ENCODE measurements around the gene BCLAF1.
"Not testable (repeated sequence)": the region's sequence is repeated elsewhere in the genome, so short reads cannot be mapped to it uniquely, and the experiment has no call there.

BCLAF1 gene

DNA sequence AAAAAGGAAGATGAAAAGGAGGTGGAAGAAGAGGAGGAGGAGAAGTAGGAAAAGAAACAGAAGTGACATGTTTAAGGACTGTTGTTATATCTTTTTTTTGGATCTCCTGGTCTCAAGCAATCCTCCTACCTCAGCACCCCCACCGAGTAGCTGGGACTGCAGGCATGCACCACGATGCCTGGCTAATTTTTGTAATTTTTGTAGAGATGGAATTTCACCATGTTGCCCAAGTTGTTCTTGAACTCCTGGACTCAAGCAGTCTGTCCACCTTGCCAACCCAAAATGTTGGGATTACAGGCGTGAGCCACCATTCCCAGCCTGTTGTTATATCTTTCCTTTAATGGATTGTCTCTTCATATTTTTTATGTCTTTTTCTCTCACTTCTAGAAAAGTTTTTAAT lies 19.5 kb upstream of the BCLAF1 start:
- H3K4me1 ChIP-seq (ENCODE audit: control insufficient read depth, insufficient read depth, low read length), result no peaks in the 10 kb centered on the region
- 76 to 89% methylated on average over 3 of the region's 3 CpGs for WGBS, 2 experiments
- no peak overlapping the region for H3K4me3 ChIP-seq (ENCODE audit: insufficient read depth, low read depth, low read length)
- no peak overlapping the region for H3K27ac ChIP-seq (ENCODE audit: insufficient read depth, low read depth, low read length, poor library complexity, severe bottlenecking)
- H3K27me3 ChIP-seq (ENCODE audit: control insufficient read depth, insufficient read depth, low read length, poor library complexity, severe bottlenecking), result no peaks in the 10 kb centered on the region
- no peaks in the 10 kb centered on the region for H3K9me3 ChIP-seq (ENCODE audit: control insufficient read depth, low read length)
- H3K36me3 ChIP-seq (ENCODE audit: control insufficient read depth, insufficient read depth, low read length), result no peaks in the 10 kb centered on the region

DNA sequence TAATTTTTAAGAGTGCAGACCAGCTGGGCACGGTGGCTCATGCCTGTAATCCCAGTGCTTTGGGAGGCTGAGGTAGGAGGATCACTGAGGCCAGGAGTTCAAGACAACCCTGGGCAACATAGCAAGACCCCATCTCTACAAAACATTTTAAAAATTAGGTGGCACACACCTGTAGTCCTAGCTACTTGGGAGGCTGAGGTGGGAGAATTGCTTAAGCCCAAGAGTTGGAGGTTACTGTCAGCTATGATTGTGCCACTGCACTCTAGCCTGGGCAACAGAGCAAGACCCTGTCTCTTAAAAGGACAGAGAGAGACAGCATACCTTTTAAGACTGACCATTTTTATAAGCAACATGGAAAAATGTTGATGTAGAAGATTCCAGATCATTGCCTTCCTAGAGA lies 18.8 kb upstream of the BCLAF1 start:
- 89 to 100% methylated on average over 1 of the region's 1 CpG for WGBS, 2 experiments

DNA sequence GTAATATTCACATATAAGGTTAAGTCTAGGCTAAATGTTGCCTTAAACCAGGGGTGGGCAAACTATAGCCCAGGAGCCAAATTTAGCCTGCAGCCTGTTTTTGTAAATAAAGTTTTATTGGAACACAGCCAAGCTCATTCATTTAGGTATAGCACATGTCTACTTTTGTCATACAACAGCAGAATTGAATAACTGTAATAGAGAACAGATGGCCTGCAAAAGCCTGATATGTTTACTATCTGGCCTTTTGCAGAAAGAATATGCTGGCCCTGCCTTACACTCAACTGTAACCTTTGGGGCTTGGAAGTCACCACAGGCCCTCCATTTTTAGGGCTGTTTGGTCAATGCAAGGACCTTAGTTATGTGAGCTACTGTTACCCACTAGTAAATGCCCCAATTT lies 17.7 kb upstream of the BCLAF1 start:
- Histone ChIP-seq H3K27ac (ENCODE audit: insufficient read depth, low read depth, low read length, poor library complexity, severe bottlenecking) (no peak overlapping the region), H3K36me3 (ENCODE audit: control insufficient read depth, insufficient read depth, low read length) (no peaks in the 10 kb centered on the region), H3K27me3 (ENCODE audit: control insufficient read depth, insufficient read depth, low read length, poor library complexity, severe bottlenecking) (no peaks in the 10 kb centered on the region), H3K9me3 (ENCODE audit: control insufficient read depth, low read length) (no peaks in the 10 kb centered on the region), H3K4me1 (ENCODE audit: control insufficient read depth, insufficient read depth, low read length) (no peaks in the 10 kb centered on the region), H3K4me3 (ENCODE audit: insufficient read depth, low read depth, low read length) (no peak overlapping the region)

More for the DNA sequence above, 18.8 kb upstream of the BCLAF1 start:
- not testable (repeated sequence) for H3K27ac ChIP-seq (ENCODE audit: insufficient read depth, low read depth, low read length, poor library complexity, severe bottlenecking); H3K4me3 ChIP-seq (ENCODE audit: insufficient read depth, low read depth, low read length); H3K27me3 ChIP-seq (ENCODE audit: control insufficient read depth, insufficient read depth, low read length, poor library complexity, severe bottlenecking); H3K36me3 ChIP-seq (ENCODE audit: control insufficient read depth, insufficient read depth, low read length); H3K4me1 ChIP-seq (ENCODE audit: control insufficient read depth, insufficient read depth, low read length); H3K9me3 ChIP-seq (ENCODE audit: control insufficient read depth, low read length)

DNA sequence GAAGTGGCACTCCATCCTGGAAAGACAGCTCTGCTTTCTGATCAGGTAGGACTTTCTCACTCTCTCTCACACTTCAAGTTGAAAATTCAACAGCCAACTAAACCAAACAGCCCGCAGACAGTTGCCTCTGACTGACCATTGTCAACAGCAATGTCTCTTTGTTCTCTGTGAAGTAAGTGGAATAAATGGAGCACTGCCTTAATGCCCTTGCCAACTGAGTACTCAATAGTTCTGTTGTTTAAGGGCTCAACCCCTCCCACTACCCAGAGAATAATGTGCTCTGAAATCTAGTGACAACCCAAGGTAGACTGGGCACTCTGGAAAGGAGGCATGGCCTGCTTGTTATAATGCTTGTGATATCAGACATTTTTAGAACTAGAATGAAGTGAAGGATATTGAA lies 16.8 kb upstream of the BCLAF1 start:
- 94 to 100% methylated on average over 1 of the region's 1 CpG for WGBS, 2 experiments
- no peaks in the 10 kb centered on the region for H3K27me3 ChIP-seq (ENCODE audit: control insufficient read depth, insufficient read depth, low read length, poor library complexity, severe bottlenecking)
- no peak overlapping the region for H3K27ac ChIP-seq (ENCODE audit: insufficient read depth, low read depth, low read length, poor library complexity, severe bottlenecking)
- H3K9me3 ChIP-seq (ENCODE audit: control insufficient read depth, low read length), result no peaks in the 10 kb centered on the region
- H3K4me1 ChIP-seq (ENCODE audit: control insufficient read depth, insufficient read depth, low read length), result no peaks in the 10 kb centered on the region
- H3K4me3 ChIP-seq (ENCODE audit: insufficient read depth, low read depth, low read length), result no peak overlapping the region
- no peaks in the 10 kb centered on the region for H3K36me3 ChIP-seq (ENCODE audit: control insufficient read depth, insufficient read depth, low read length)

DNA sequence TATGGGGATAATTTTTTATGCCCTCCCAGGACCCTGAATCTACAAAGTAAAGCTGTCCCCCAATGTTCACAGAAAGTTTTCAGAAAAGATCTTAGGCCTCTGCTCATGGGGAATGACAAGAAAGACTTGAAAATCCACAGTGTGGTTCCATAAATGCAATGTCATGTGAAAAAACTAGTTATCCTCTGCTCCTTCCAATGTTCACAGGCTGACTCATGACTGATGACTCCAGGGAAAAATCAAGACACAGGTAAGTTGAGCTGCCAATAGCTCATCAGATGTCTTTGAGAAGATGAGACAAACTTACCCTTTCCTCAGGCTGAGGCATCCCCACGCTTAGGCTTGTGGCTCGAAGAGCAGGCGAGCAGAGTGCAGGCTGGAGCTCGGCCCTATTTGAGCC lies 14.8 kb upstream of the BCLAF1 start:
- H3K27me3 ChIP-seq (ENCODE audit: control insufficient read depth, insufficient read depth, low read length, poor library complexity, severe bottlenecking), result no peaks in the 10 kb centered on the region
- WGBS, 2 experiments, result 90 to 92% methylated on average over 4 of the region's 4 CpGs
- H3K27ac ChIP-seq (ENCODE audit: insufficient read depth, low read depth, low read length, poor library complexity, severe bottlenecking), result no peak overlapping the region
- H3K4me1 ChIP-seq (ENCODE audit: control insufficient read depth, insufficient read depth, low read length), result no peaks in the 10 kb centered on the region
- H3K9me3 ChIP-seq (ENCODE audit: control insufficient read depth, low read length), result no peaks in the 10 kb centered on the region
- H3K36me3 ChIP-seq (ENCODE audit: control insufficient read depth, insufficient read depth, low read length), result no peaks in the 10 kb centered on the region
- no peak overlapping the region for H3K4me3 ChIP-seq (ENCODE audit: insufficient read depth, low read depth, low read length)

DNA sequence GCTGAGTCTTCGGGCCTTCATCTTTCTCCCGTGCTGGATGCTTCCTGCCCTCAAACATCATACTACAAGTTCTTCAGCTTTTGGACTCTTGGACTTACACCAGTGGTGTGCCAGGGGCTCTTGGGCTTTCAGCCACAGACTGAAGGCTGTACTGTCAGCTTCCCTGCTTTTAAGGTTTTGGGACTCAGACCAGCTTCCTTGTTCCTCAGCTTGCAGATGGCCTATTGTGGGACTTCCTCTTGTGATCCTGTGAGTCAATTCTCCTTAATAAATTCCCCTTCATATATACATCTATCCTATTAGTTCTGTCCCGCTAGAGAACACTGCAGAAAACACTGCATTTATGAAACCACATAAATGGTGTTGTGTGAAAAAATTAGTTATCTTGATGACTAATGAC lies 13.9 kb upstream of the BCLAF1 start:
- Histone ChIP-seq H3K36me3 (ENCODE audit: control insufficient read depth, insufficient read depth, low read length) (no peaks in the 10 kb centered on the region), H3K4me1 (ENCODE audit: control insufficient read depth, insufficient read depth, low read length) (no peaks in the 10 kb centered on the region), H3K4me3 (ENCODE audit: insufficient read depth, low read depth, low read length) (no peak overlapping the region), H3K27ac (ENCODE audit: insufficient read depth, low read depth, low read length, poor library complexity, severe bottlenecking) (no peak overlapping the region), H3K9me3 (ENCODE audit: control insufficient read depth, low read length) (no peaks in the 10 kb centered on the region), H3K27me3 (ENCODE audit: control insufficient read depth, insufficient read depth, low read length, poor library complexity, severe bottlenecking) (no peaks in the 10 kb centered on the region)
- WGBS, 2 experiments, result 90 to 91% methylated on average over 2 of the region's 3 CpGs

DNA sequence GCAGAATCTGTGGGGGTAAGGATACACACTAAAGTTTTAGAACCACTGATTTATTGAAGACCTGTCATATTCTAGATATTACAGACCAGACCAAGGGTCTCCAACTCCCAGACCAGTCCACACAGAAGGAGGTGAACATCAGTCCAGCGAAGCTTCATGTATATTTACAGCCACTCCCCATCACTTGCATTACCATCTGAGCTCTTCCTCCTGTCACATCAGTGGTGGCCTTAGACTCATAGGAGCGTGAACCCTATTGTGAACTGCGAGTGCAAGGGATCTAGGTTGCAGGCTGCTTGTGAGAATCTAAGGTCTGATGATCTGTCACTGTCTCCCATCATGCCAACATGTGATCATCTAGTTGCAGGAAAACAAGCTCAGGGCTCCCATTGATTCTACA lies 5.0 kb upstream of the BCLAF1 start:
- WGBS, 2 experiments, result 89 to 93% methylated on average over 3 of the region's 3 CpGs
- peaks cover 7% of the 10 kb centered on the region for H3K4me1 ChIP-seq (ENCODE audit: control insufficient read depth, insufficient read depth, low read length)
- no peaks in the 10 kb centered on the region for H3K27me3 ChIP-seq (ENCODE audit: control insufficient read depth, insufficient read depth, low read length, poor library complexity, severe bottlenecking)
- no peaks in the 10 kb centered on the region for H3K9me3 ChIP-seq (ENCODE audit: control insufficient read depth, low read length)
- no peak overlapping the region for H3K27ac ChIP-seq (ENCODE audit: insufficient read depth, low read depth, low read length, poor library complexity, severe bottlenecking)
- H3K36me3 ChIP-seq (ENCODE audit: control insufficient read depth, insufficient read depth, low read length), result no peaks in the 10 kb centered on the region
- no peak overlapping the region for H3K4me3 ChIP-seq (ENCODE audit: insufficient read depth, low read depth, low read length)

DNA sequence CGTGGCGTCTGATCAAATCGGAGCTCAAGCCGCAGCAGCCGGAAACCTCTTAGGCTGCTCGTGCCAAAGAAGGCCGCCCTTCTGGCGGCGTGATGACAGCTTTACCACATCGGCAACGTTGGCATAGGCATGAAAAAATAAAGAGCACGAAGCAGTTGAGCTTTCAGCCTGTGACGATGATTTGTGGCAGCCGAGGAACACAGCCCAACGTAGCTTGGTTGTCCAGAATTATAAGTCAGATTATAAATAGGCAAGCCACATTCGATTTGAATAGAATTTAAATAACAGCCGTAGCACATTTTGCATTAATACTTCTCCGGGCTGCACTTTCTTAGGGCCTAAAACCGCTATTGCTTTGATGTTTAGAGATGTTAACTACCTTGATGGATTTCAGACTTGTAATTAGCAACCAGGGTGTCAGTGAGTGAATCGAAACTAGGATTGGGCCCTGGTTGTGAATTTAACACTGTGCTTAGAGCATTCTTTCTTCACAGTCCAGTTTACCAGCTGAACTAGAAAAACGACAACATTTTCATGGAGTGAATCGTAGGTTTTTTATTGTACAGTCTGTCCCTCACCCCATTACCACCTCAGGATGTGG lies 864 bp upstream of the BCLAF1 start:
- no peaks in the 10 kb centered on the region for H3K36me3 ChIP-seq (ENCODE audit: control insufficient read depth, insufficient read depth, low read length)
- H3K9me3 ChIP-seq (ENCODE audit: control insufficient read depth, low read length), result no peaks in the 10 kb centered on the region
- 18 to 19% methylated on average over 22 of the region's 22 CpGs for whole genome bisulfite sequencing, 2 experiments
- H3K4me3 ChIP-seq (ENCODE audit: insufficient read depth, low read depth, low read length), result peak overlapping the region; percentile 93
- peaks cover 7% of the 10 kb centered on the region for H3K4me1 ChIP-seq (ENCODE audit: control insufficient read depth, insufficient read depth, low read length)
- no peaks in the 10 kb centered on the region for H3K27me3 ChIP-seq (ENCODE audit: control insufficient read depth, insufficient read depth, low read length, poor library complexity, severe bottlenecking)
- H3K27ac ChIP-seq (ENCODE audit: insufficient read depth, low read depth, low read length, poor library complexity, severe bottlenecking), result peak overlapping the region; percentile 86

DNA sequence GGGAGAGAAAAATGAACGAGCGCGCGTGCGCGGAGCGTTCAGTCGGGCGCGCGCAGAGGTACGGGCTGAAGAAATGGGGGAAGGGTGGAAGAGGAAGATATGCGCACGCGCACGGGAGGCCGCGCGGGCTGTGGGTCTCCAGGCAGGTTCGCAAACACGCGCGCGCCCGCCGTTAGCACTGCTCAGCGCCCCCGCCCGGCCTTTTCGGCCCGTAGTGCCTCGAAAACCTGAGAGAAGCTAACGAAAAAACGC lies 393 bp downstream of the BCLAF1 start:
- Histone ChIP-seq H3K9me3 (ENCODE audit: control insufficient read depth, low read length) (no peaks in the 10 kb centered on the region), H3K4me3 (ENCODE audit: insufficient read depth, low read depth, low read length) (peak overlapping the region; percentile 93), H3K27ac (ENCODE audit: insufficient read depth, low read depth, low read length, poor library complexity, severe bottlenecking) (peak overlapping the region; percentile 99), H3K27me3 (ENCODE audit: control insufficient read depth, insufficient read depth, low read length, poor library complexity, severe bottlenecking) (no peaks in the 10 kb centered on the region), H3K4me1 (ENCODE audit: control insufficient read depth, insufficient read depth, low read length) (peaks cover 12% of the 10 kb centered on the region), H3K36me3 (ENCODE audit: control insufficient read depth, insufficient read depth, low read length) (no peaks in the 10 kb centered on the region)
- 0% methylated on average over 34 of the region's 34 CpGs for WGBS, 2 experiments

DNA sequence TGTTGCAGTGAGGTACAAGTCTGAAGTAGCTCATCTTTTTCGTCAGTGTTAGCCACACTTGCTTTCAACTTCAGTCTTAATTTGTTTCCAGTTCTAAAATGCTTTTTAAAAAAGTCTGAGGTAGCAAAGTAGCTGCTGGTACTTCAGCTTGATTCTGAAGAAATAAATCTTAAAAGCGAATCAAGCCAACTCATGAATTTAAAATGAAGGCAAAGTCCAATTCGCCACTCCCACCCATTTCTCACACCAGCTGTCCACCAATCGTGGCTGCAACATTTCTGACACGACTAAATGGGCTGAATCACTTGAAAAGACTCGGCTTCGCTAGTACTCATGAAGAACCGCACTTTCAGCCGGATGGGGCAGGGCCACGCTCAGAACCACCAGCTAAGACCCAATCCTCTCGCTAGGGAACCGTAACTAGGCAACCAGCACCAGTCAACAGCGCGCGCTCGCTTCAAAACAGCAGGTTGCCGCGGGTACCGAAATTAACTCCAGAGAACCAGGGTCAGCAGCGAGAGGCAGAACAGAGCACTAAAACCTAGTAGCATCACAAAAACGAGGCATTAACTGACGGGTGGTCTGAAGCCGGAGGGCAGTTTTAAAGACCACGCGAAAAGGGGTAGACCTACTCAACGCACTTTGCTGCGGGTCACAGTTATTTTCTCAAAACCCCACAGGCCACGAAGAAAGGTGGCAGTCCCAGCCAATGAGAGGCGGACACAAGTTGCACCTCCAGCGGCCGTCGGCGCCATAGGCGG lies 900 bp downstream of the BCLAF1 start:
- 0 to 1% methylated on average over 34 of the region's 34 CpGs for WGBS, 2 experiments
- peak overlapping the region; percentile 93 for H3K4me3 ChIP-seq (ENCODE audit: insufficient read depth, low read depth, low read length)
- H3K36me3 ChIP-seq (ENCODE audit: control insufficient read depth, insufficient read depth, low read length), result no peaks in the 10 kb centered on the region
- peak overlapping the region; percentile 99 for H3K27ac ChIP-seq (ENCODE audit: insufficient read depth, low read depth, low read length, poor library complexity, severe bottlenecking)
- H3K9me3 ChIP-seq (ENCODE audit: control insufficient read depth, low read length), result no peaks in the 10 kb centered on the region
- H3K27me3 ChIP-seq (ENCODE audit: control insufficient read depth, insufficient read depth, low read length, poor library complexity, severe bottlenecking), result no peaks in the 10 kb centered on the region
- H3K4me1 ChIP-seq (ENCODE audit: control insufficient read depth, insufficient read depth, low read length), result peaks cover 12% of the 10 kb centered on the region

DNA sequence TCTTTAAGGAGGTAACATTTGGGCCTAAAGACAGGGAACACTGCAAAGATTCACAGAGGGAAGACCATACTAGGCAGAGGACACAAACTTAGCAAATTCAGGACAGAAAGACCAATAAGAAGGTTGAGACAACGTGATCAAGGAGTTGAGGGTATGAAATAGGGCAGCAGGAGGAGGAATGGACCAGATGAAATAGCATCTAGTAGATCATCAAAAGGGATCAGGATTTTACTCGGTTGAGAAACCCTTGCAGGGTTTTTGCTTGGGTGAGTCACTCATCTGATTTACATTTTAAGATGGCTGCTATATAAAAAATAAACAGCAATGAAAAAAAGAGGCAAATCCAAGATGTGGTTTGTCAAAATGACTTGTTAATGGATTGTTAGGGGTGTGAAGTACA lies 4.7 kb downstream of the BCLAF1 start:
- H3K4me3 ChIP-seq (ENCODE audit: insufficient read depth, low read depth, low read length), result no peak overlapping the region
- no peaks in the 10 kb centered on the region for H3K36me3 ChIP-seq (ENCODE audit: control insufficient read depth, insufficient read depth, low read length)
- H3K4me1 ChIP-seq (ENCODE audit: control insufficient read depth, insufficient read depth, low read length), result peaks cover 5% of the 10 kb centered on the region
- H3K9me3 ChIP-seq (ENCODE audit: control insufficient read depth, low read length), result no peaks in the 10 kb centered on the region
- no peaks in the 10 kb centered on the region for H3K27me3 ChIP-seq (ENCODE audit: control insufficient read depth, insufficient read depth, low read length, poor library complexity, severe bottlenecking)
- no peak overlapping the region for H3K27ac ChIP-seq (ENCODE audit: insufficient read depth, low read depth, low read length, poor library complexity, severe bottlenecking)
- WGBS, 2 experiments, result 12 to 31% methylated on average over 2 of the region's 2 CpGs

All from ectodermal cell (in vitro differentiated cells).